C4-2B (cell line): Measurements from ENCODE around the gene ATP6V0E1.

Source experiments
- CTCF ChIP-seq: fragments of 450-650 bp; conservative IDR thresholded peaks from 2 replicates; pipeline ENCODE4 v1.5.1; 2017; ENCODE audit warnings: mild to moderate bottlenecking
- ZFX ChIP-seq: fragments of 450-650 bp; IDR thresholded peaks from 2 replicates; pipeline ENCODE4 v1.6.1; 2017

- TF ChIP-seq CTCF = no peak
- TF ChIP-seq ZFX = no peak
Measured at GRCh38 chr5:172944741-172945140, 38.8 kb upstream of the ATP6V0E1 start.
